GM21619 (cell line): ENCODE results near the gene OSTN.

Source experiments
- ATAC-seq: cut with Tn5 transposase; IDR thresholded peaks from one replicate; pipeline ENCODE4 v1.9.1; 2021; ENCODE audit not compliant: unreplicated experiment

Gene OSTN

GRCh38 chr3:191303596-191303995 lies 104.6 kb downstream of the OSTN start:
- ATAC-seq = no peak

DNA sequence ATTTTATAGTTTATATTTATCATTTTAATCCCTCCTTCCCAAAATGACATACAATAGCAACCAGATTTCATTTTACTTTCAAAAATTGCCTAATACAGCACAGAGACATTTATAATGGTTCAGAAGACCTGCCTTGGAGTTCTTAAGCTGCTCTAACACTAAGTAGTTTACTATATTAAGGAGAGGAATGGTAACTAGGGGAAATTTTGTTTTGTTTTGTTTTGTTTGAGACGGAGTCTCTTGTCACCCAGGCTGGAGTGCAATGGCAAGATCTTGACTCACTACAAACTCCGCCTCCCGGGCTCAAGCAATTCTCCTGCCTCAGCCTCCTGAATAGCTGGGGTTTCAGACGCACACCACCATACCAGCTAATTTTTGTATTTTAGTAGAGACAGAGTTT lies 107.4 kb downstream of the OSTN start:
- no peak for ATAC-seq

DNA sequence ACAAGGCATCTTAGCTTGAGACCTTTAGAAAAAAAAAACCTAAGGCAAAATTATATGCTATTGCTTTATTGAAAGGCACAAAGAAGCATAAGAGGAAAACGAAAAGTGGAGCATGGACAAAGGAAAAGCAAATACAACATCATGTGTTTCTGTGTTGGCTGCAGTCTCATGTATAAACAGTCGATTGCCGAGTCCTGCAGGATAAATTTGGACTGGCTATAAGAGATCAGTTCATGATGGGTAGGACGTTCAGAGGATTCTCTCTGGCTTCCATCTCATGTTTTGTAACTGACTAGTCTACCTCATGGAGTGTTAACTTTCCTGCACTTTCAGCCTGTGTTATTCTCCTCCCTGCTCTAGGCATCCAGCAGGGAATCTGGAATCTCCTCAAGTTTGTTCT lies 108.3 kb downstream of the OSTN start:
- ATAC-seq = no peak

DNA sequence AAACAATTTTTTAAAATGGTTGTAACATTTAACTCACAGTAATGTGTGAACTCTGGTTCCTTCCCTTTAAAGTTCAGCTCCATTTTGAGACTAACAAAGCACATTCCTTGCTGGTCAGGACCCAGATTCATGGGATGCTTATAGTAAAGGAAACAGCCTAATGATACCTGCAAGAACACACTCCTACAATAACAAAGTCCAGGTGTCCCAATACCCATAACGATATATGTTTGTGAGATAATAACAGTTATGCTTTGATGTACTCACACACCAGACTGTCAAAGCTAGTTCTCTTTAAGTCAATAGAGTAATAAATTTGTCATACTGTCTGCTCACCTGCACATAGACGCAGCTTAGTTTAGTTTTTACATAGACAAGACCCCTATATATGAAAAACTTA lies 114.3 kb downstream of the OSTN start:
- no peak for ATAC-seq

DNA sequence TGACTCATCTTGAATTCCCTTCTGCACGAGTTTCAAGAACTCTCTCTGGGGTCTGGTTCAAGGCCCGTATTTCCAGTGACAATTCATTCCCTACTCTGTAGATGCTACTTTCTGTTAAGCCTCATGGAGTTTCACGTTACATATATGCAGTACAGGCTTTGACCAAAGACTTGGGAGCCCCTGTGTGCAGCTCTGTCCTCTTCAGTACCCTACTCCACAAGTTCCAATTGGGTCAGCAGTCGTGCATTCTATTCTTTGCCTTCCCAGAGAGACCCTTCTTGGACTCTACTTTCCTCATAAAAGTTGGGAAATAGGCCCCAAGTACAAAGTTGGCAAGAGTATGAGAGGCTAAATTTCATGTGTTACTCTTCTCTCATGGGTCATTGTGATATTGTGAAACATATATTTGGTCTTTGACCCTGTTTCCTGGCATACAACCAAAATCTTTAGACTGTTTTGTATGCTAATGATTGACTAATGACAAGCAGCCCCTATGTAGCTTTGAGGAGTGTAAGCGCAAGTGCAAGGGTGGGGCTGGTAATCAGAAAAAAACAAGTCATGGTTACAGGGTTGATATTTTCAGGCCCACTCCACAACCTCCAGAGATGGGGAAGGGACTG lies 115.2 kb downstream of the OSTN start:
- no peak for ATAC-seq
